ENCODE results near the gene MICAL3.

MICAL3 gene

GRCh38 chr22:17955590-17956379 lies 68.6 kb downstream of the MICAL3 start:
- no peak for DNase-seq

- DNase-seq, result no peak
Observed at GRCh38 chr22:17954860-17955587, 69.3 kb downstream of the MICAL3 start.

GRCh38 chr22:17954200-17954859 lies 70.0 kb downstream of the MICAL3 start:
- no peak for DNase-seq

GRCh38 chr22:17953147-17953546 lies 71.2 kb downstream of the MICAL3 start:
- DNase-seq, result no peak

GRCh38 chr22:17952273-17952801 lies 72.0 kb downstream of the MICAL3 start:
- DNase-seq, result no peak

GRCh38 chr22:17951315-17951714 lies 73.0 kb downstream of the MICAL3 start:
- no peak for DNase-seq

GRCh38 chr22:17950651-17951214 lies 73.6 kb downstream of the MICAL3 start:
- DNase-seq, result peak in 9 of 51 donors; percentile 13 to 39 (median 29)

GRCh38 chr22:17949642-17950473 lies 74.5 kb downstream of the MICAL3 start:
- no peak for DNase-seq

GRCh38 chr22:17948101-17948500 lies 76.3 kb downstream of the MICAL3 start:
- DNase-seq, result no peak

- DNase-seq, result no peak
Observed at GRCh38 chr22:17946662-17947367, 77.5 kb downstream of the MICAL3 start.

GRCh38 chr22:17945888-17946648 lies 78.3 kb downstream of the MICAL3 start:
- DNase-seq, result peak in 1 of 51 donors; percentile 53

GRCh38 chr22:17945156-17945887 lies 79.0 kb downstream of the MICAL3 start:
- no peak for DNase-seq

GRCh38 chr22:17944256-17944655 lies 80.1 kb downstream of the MICAL3 start:
- DNase-seq, result no peak

- no peak for DNase-seq
Observed at GRCh38 chr22:17943533-17944249, 80.7 kb downstream of the MICAL3 start.

GRCh38 chr22:17942721-17943120 lies 81.6 kb downstream of the MICAL3 start:
- DNase-seq, result no peak

- no peak for DNase-seq
Observed at GRCh38 chr22:17941471-17942406, 82.6 kb downstream of the MICAL3 start.

- DNase-seq, result no peak
Observed at GRCh38 chr22:17939579-17939978, 84.8 kb downstream of the MICAL3 start.

Data from hypothalamus (tissue), 51 donors.